CD8-positive, alpha-beta memory T cell (primary cell): ENCODE measurements around the gene CCDC171. TPM values are rescaled to one million over a fixed set of nuclear protein-coding genes. Genes with fewer than 3 reads are reported as not detected.
"Not testable (repeated sequence)": the region's sequence is repeated elsewhere in the genome, so short reads cannot be mapped to it uniquely, and the experiment has no call there.

Experiments used
- CTCF ChIA-PET: fragments of 350-600 bp; sonication (Branson Sonifier 250); formaldehyde crosslinking; loops from one replicate; lab custom pipeline; 2021; ENCODE audit warnings: antibody characterized with exemption; lab: Charles Lee
- POLR2A ChIA-PET: fragments of 350-600 bp; sonication (Branson Sonifier 250); formaldehyde crosslinking; loops from one replicate; lab custom pipeline; 2021; ENCODE audit warnings: antibody characterized with exemption; lab: Charles Lee
- DNase-seq, 5 donors: peaks; one replicate each; pipeline versions ENCODE4 v3.0.0 to v3.0.0-alpha.2; 2020 to 2022; ENCODE audit warnings: mixed read lengths in 1 of 5
- H3K27ac ChIP-seq: one replicate; pipeline ENCODE4 v1.7.0; 2013; ENCODE audit warnings: low read depth, mild to moderate bottlenecking, low read length, moderate library complexity
- H3K27me3 ChIP-seq: 2 replicates; pipeline ENCODE4 v1.7.0; 2013; ENCODE audit warnings: low read length, mild to moderate bottlenecking; ENCODE audit not compliant: insufficient read depth, poor library complexity, severe bottlenecking
- H3K36me3 ChIP-seq: 2 replicates; pipeline ENCODE4 v1.7.0; 2013; ENCODE audit warnings: mild to moderate bottlenecking, low read length, moderate library complexity; ENCODE audit not compliant: insufficient read depth
- H3K4me1 ChIP-seq: 2 replicates; pipeline ENCODE4 v1.7.0; 2013; ENCODE audit warnings: mild to moderate bottlenecking, low read length, moderate library complexity; ENCODE audit not compliant: insufficient read depth
- H3K4me3 ChIP-seq: 2 replicates; pipeline ENCODE4 v1.7.0; 2013; ENCODE audit warnings: mild to moderate bottlenecking, low read length
- H3K9me3 ChIP-seq: 2 replicates; pipeline ENCODE4 v1.7.0; 2013; ENCODE audit warnings: mild to moderate bottlenecking, low read length
- H3K27ac Mint-ChIP-seq, 8 donors: one replicate each; pipeline ENCODE4 v1.8.0; 2020 to 2021; ENCODE audit warnings: mixed read lengths in 8 of 8, mild to moderate bottlenecking in 6 of 8, inconsistent platforms in 3 of 8, moderate library complexity in 3 of 8
- H3K27me3 Mint-ChIP-seq, 2 donors: one replicate each; pipeline ENCODE4 v1.8.0; 2020 to 2021; ENCODE audit warnings: mixed read lengths in 2 of 2, mild to moderate bottlenecking in 1 of 2, moderate library complexity in 1 of 2
- H3K36me3 Mint-ChIP-seq, 3 donors: one replicate each; pipeline ENCODE4 v1.8.0; 2020 to 2021; ENCODE audit warnings: mixed read lengths in 3 of 3, inconsistent platforms in 1 of 3, mild to moderate bottlenecking in 1 of 3
- H3K4me1 Mint-ChIP-seq, 3 donors: one replicate each; pipeline ENCODE4 v1.8.0; 2020 to 2021; ENCODE audit warnings: mixed read lengths in 3 of 3, inconsistent platforms in 1 of 3, mild to moderate bottlenecking in 1 of 3
- H3K4me3 Mint-ChIP-seq, 7 donors: one replicate each; pipeline ENCODE4 v1.8.0; 2020 to 2021; ENCODE audit warnings: mixed read lengths in 7 of 7, mild to moderate bottlenecking in 6 of 7, moderate library complexity in 4 of 7, inconsistent platforms in 2 of 7
- H3K9me3 Mint-ChIP-seq, 5 donors: one replicate each; pipeline ENCODE4 v1.8.0; 2020 to 2022; ENCODE audit warnings: mixed read lengths in 5 of 5, mild to moderate bottlenecking in 3 of 5, moderate library complexity in 2 of 5, inconsistent platforms in 1 of 5
- polyA plus RNA-seq: library from polyadenylated mRNA; unstranded; fragments of 300-500 nt; fragmentation: Illumina TruSeq; gene quantifications from one replicate; pipeline ENCODE4 v1.2.3, GENCODE V29; 2021
- total RNA-seq, 2 experiments: library from RNA; stranded (reverse); gene quantifications; one replicate each; pipeline ENCODE4 v1.2.3, GENCODE V29; 2021

Gene CCDC171
- total and polyA plus RNA-seq, 3 experiments from 2014 or later, result 0.62 to 2.3 (median 1.8) TPM

DNA sequence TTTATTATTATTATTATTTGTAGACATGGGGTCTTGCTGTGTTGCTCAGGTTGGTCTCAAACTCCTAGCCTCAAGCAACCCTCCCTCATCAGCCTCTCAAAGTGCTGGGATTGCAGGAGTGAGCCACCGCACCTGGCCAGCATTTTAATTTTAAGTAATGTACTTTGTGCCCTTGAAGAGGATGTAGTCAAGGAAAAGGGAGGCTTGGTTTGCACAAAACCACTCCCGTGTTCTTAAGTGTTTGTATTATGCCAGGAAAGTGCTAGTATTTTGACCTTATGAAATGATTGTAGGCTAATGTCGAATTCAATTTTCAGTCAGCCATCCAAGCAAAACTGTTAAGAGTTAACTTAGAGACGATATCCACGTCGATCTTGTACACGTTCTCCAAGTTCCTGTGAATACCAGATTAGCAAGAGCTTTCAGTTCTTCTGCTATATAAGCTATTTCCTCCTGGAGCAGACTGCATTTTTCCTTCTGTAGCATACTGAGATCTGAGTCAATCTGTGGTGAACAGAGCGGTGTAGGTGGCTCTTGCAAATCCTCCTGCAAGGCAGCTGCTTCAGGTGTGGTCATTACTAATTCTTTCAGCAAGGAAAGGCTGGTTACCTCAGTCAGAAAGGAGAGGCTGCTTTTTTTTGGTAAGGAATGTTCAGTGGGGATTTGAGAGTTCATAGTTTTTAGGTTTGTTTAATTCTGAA lies 23.7 kb downstream of the CCDC171 start:
- CTCF ChIA-PET, result no interaction called here
- Histone ChIP-seq H3K36me3 (no peaks in the 10 kb centered on the region), H3K4me3 (no peak overlapping the region), H3K27me3 (no peaks in the 10 kb centered on the region), H3K9me3 (no peaks in the 10 kb centered on the region), H3K27ac (no peak overlapping the region), H3K4me1 (no peaks in the 10 kb centered on the region)
- no peaks in the 10 kb centered on the region for H3K9me3 Mint-ChIP-seq
- peaks cover 0 to 2% of the 10 kb centered on the region in 2 donors for H3K27me3 Mint-ChIP-seq
- peaks cover 0 to 3% (median 3%) of the 10 kb centered on the region in 3 donors for H3K36me3 Mint-ChIP-seq
- H3K4me1 Mint-ChIP-seq, result no peaks in the 10 kb centered on the region
- no peak overlapping the region for H3K4me3 Mint-ChIP-seq
- no peak for DNase-seq
- POLR2A ChIA-PET, result no interaction called here
- H3K27ac Mint-ChIP-seq, result no peak overlapping the region

DNA sequence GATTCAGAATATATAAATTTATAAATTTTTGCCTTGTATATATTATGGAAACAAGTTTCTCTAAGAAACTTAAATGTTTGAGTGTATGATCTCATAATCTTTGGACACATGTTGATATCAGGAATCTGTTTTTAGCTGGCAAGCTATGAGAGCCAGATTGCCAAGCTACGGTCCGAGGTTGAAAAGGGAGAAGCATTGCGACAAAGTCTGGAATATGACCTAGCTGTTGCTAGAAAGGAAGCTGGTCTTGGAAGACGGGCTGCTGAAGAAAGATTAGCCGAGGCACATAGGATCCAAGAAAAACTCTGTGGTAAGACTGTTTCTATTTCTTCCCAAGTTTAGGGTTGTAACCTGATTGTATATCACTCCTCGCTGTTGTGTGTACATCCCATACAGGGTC lies 25.9 kb downstream of the CCDC171 start:
- ChIA-PET POLR2A (no interaction called here), CTCF (no interaction called here)
- Histone ChIP-seq H3K9me3 (no peaks in the 10 kb centered on the region), H3K4me3 (no peak overlapping the region), H3K27ac (no peak overlapping the region), H3K4me1 (no peaks in the 10 kb centered on the region), H3K36me3 (no peaks in the 10 kb centered on the region), H3K27me3 (no peaks in the 10 kb centered on the region)
- DNase-seq, result no peak
- Mint-ChIP-seq H3K27ac (no peak overlapping the region), H3K9me3 (no peaks in the 10 kb centered on the region), H3K27me3 (peaks cover 0 to 2% of the 10 kb centered on the region in 2 donors), H3K36me3 (peaks cover 0 to 9% (median 3%) of the 10 kb centered on the region in 3 donors), H3K4me1 (no peaks in the 10 kb centered on the region), H3K4me3 (no peak overlapping the region)

DNA sequence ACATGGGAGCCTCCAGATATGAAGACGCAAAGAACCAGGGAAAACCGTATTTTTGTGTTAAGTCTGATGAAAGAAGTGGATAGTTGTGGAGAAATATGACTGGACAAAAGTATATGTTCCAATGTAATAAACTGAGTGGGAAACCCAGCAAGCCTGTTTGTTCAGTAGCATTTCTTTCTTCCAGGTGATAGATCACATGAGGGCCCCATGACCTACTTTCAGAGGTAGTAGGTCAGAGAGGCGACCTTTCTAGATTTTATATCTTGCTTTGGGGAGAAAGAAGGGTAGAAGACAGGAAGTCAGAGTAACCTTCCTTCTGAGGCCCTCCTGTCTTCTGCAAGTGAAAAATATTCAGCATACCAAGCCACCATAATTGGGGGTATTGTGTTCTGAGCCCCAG lies 31.5 kb downstream of the CCDC171 start:
- Histone ChIP-seq H3K27me3 (no peaks in the 10 kb centered on the region), H3K4me3 (no peak overlapping the region), H3K4me1 (no peaks in the 10 kb centered on the region), H3K36me3 (no peaks in the 10 kb centered on the region), H3K27ac (no peak overlapping the region), H3K9me3 (no peaks in the 10 kb centered on the region)
- Mint-ChIP-seq H3K4me3 (no peak overlapping the region), H3K4me1 (peaks cover 4 to 8% (median 5%) of the 10 kb centered on the region in 3 donors), H3K9me3 (no peaks in the 10 kb centered on the region), H3K36me3 (peaks cover 0 to 9% (median 0%) of the 10 kb centered on the region in 3 donors), H3K27me3 (peaks cover 0 to 4% of the 10 kb centered on the region in 2 donors), H3K27ac (peak overlapping the region in 2 of 8 donors; percentile 9 to 30)
- ChIA-PET CTCF (no interaction called here), POLR2A (no interaction called here)
- no peak for DNase-seq

DNA sequence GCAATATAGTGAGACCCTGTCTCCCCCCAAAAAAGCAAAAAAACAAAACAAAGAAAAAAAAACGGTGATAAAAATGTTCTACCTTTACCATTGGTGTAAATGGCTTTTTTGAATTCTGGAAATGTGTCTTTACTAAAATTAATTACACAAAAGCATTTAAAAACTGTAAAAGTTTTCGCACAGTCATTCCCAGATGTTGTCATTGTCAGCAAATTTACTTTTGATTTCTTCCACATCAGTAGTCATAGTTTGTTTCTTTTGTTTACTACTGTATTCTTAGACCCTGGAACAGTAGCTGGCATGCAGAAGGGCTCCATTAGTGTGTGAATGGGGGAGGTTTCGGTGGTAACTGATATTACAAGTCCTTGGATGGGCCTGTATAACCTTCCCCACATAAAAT lies 39.5 kb downstream of the CCDC171 start:
- Mint-ChIP-seq H3K27me3 (peaks cover 0 to 2% of the 10 kb centered on the region in 2 donors), H3K9me3 (peaks cover 0 to 4% (median 3%) of the 10 kb centered on the region in 5 donors), H3K27ac (no peak overlapping the region), H3K4me3 (no peak overlapping the region), H3K36me3 (peaks cover 0 to 2% (median 0%) of the 10 kb centered on the region in 3 donors), H3K4me1 (no peaks in the 10 kb centered on the region)
- CTCF ChIA-PET, result no interaction called here
- Histone ChIP-seq H3K27me3 (no peaks in the 10 kb centered on the region), H3K4me1 (no peaks in the 10 kb centered on the region), H3K27ac (no peak overlapping the region), H3K36me3 (no peaks in the 10 kb centered on the region), H3K9me3 (no peaks in the 10 kb centered on the region), H3K4me3 (no peak overlapping the region)
- POLR2A ChIA-PET, result no interaction called here
- DNase-seq, result no peak

DNA sequence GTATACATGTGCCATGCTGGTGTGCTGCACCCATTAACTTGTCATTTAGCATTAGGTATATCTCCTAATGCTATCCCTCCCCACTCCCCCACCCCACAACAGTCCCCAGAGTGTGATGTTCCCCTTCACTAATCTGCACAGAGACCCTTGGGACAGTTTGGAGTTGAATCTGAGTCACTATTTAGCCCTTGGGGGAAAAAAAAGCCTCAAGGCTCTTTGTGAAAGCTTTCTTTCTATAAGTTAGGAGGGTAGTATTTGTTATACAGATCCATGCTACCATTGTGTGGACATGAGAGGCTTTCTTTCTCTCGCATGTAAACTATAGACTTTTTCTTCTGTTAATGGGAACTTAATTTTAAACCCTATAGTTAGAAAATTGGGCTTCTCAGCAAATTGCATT lies 40.1 kb downstream of the CCDC171 start:
- H3K4me3 ChIP-seq, DNase-seq, H3K36me3 Mint-ChIP-seq, CTCF ChIA-PET, H3K27ac ChIP-seq, H3K4me1 ChIP-seq, H3K27ac Mint-ChIP-seq, H3K9me3 ChIP-seq, H3K27me3 ChIP-seq, H3K36me3 ChIP-seq, POLR2A ChIA-PET, H3K9me3 Mint-ChIP-seq, H3K4me3 Mint-ChIP-seq, H3K27me3 Mint-ChIP-seq, H3K4me1 Mint-ChIP-seq: not testable (repeated sequence)

DNA sequence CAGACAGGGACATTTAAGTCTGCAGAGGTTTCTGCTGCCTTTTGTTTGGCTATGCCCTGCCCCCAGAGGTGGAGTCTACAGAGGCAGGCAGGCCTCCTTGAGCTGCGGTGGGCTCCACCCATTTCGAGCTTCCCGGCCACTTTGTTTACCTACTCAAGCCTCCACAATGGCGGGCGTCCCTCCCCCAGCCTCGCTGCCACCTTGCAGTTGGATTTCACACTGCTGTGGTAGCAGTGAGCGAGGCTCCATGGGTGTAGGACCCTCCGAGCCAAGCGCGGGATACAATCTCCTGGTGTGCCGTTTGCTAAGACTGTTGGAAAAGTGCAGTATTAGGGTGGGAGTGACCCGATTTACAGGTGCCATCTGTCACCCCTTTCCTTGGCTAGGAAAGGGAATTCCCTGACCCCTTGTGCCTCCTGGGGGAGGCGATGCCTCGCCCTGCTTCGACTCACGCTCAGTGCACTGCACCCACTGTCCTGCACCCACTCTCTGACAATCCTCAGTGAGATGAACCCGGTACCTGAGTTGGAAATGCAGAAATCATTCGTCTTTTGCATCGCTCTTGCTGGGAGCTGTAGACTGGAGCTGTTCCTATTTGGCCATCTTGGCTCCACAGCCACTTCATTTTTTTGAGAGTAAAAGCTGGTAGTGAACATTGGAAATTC lies 48.0 kb downstream of the CCDC171 start:
- POLR2A ChIA-PET, H3K36me3 ChIP-seq, DNase-seq, H3K27me3 Mint-ChIP-seq, H3K9me3 ChIP-seq, H3K27me3 ChIP-seq, H3K4me1 ChIP-seq, H3K27ac Mint-ChIP-seq, H3K4me3 ChIP-seq, H3K4me3 Mint-ChIP-seq, H3K27ac ChIP-seq, H3K4me1 Mint-ChIP-seq: not testable (repeated sequence)
- CTCF ChIA-PET, result interaction anchor here (1.1 kb wide), 1 partner anchor 40 kb away, joined by 3 read pairs; no protein-coding TSS in a partner anchor
- H3K36me3 Mint-ChIP-seq, result peaks cover 5 to 28% (median 10%) of the 10 kb centered on the region in 3 donors
- peaks cover 7 to 18% (median 15%) of the 10 kb centered on the region in 5 donors for H3K9me3 Mint-ChIP-seq

DNA sequence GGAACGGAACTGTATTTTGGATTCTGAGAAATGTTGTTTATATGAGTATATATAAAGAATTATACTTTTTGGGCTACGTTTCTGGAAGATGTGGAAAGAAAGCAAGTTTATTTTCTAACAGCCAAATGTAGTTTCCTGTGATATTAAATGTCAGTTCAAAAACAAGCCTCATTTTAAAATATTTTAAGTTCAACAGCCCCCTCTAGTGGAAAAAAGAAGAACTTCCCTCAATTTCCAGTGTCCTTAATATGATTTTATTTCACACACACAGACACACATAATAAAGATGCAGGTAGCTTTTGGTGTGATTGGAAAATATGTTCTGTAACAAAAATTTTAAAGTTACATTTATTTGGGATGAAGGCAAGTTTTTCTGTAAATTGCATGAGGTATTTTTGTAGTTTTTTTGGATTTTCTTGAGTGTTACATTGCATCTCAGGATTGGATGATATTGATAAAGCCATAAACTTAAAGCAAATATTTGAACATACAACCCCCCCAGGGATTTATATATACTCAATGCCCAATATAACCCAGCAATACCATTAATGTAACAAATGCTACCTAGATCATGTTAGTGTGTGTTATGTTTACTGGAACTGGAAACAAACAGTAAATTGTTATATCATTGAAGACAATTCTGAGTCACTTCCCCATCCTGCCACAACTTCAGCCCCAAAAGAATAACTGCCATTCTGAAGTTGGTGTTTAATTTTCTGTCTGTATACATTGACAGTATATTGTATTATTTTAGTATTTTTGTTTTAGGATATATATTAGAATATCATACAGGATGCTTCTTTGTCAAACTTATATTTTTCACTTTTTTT lies 54.0 kb downstream of the CCDC171 start:
- H3K4me1 ChIP-seq, result no peaks in the 10 kb centered on the region
- H3K36me3 ChIP-seq, result no peaks in the 10 kb centered on the region
- no peaks in the 10 kb centered on the region for H3K4me1 Mint-ChIP-seq
- H3K27me3 ChIP-seq, result no peaks in the 10 kb centered on the region
- ChIA-PET POLR2A (no interaction called here), CTCF (interaction anchor here (0.7 to 2.8 kb wide), 12 partner anchors 8 to 406 kb away, joined by 3 to 14 read pairs (median 4); partner anchors contain the start of gene CCDC171)
- no peaks in the 10 kb centered on the region for H3K36me3 Mint-ChIP-seq
- H3K4me3 Mint-ChIP-seq, result no peak overlapping the region
- H3K9me3 Mint-ChIP-seq, result no peaks in the 10 kb centered on the region
- H3K27ac ChIP-seq, result no peak overlapping the region
- H3K27me3 Mint-ChIP-seq, result no peaks in the 10 kb centered on the region
- no peak overlapping the region for H3K27ac Mint-ChIP-seq
- no peak overlapping the region for H3K4me3 ChIP-seq
- peak in 2 of 5 donors; percentile 42 to 53 for DNase-seq
- no peaks in the 10 kb centered on the region for H3K9me3 ChIP-seq

DNA sequence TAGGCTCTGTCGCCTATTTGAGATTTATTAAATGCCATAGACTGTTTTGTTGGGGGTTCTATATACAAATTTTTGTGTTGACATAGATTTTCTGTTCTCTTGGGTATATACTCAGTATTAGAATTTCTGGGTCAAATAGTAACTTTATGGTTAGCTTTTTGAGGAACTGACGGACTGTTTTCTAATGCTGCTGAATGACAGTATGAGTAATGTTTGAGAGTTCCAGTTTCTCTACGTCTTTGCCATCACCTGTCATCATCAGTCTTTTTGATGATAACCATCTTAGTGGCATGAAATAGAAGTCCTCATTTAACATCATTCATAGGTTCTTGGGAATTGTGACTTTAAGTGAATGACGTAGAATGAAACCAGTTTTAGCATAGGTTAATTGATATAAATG lies 60.1 kb downstream of the CCDC171 start:
- no peaks in the 10 kb centered on the region for H3K36me3 ChIP-seq
- no peak overlapping the region for H3K27ac ChIP-seq
- H3K9me3 Mint-ChIP-seq, result no peaks in the 10 kb centered on the region
- no peaks in the 10 kb centered on the region for H3K27me3 ChIP-seq
- no peak overlapping the region for H3K27ac Mint-ChIP-seq
- H3K4me3 Mint-ChIP-seq, result no peak overlapping the region
- H3K4me1 ChIP-seq, result no peaks in the 10 kb centered on the region
- ChIA-PET CTCF (no interaction called here), POLR2A (no interaction called here)
- DNase-seq, result no peak
- H3K4me1 Mint-ChIP-seq, result no peaks in the 10 kb centered on the region
- no peaks in the 10 kb centered on the region for H3K9me3 ChIP-seq
- no peak overlapping the region for H3K4me3 ChIP-seq
- H3K27me3 Mint-ChIP-seq, result no peaks in the 10 kb centered on the region
- H3K36me3 Mint-ChIP-seq, result no peaks in the 10 kb centered on the region
